Globus pallidus (tissue), 1 donor: ENCODE results near the gene MRPL1.
"Not testable (repeated sequence)": the region's sequence is repeated elsewhere in the genome, so short reads cannot be mapped to it uniquely, and the experiment has no call there.

Source experiments
- DNase-seq: peaks from one replicate; pipeline ENCODE4 v3.0.0-alpha.2; 2015; ENCODE audit warnings: low spot score

MRPL1 gene

GRCh38 chr4:77849278-77849965 lies 13.2 kb upstream of the MRPL1 start:
- DNase-seq = no peak

GRCh38 chr4:77852892-77853495 lies 9.6 kb upstream of the MRPL1 start:
- no peak for DNase-seq

GRCh38 chr4:77854431-77855111 lies 8.1 kb upstream of the MRPL1 start:
- DNase-seq = no peak

GRCh38 chr4:77856152-77856551 lies 6.5 kb upstream of the MRPL1 start:
- no peak for DNase-seq

GRCh38 chr4:77859256-77859655 lies 3.4 kb upstream of the MRPL1 start:
- DNase-seq = no peak

- DNase-seq = peak; percentile 10
These were observed 1.1 kb upstream of the MRPL1 start for GRCh38 chr4:77861495-77861894.

- DNase-seq = not testable (repeated sequence)
These were observed 711 bp downstream of the MRPL1 start for GRCh38 chr4:77863341-77863740.

- no peak for DNase-seq
These were observed 2.6 kb downstream of the MRPL1 start for GRCh38 chr4:77865259-77865658.

- DNase-seq = no peak
These were observed 10.3 kb downstream of the MRPL1 start for GRCh38 chr4:77872723-77873445.

- no peak for DNase-seq
These were observed 14.5 kb downstream of the MRPL1 start for GRCh38 chr4:77877167-77877566.

GRCh38 chr4:77877771-77878565 lies 15.3 kb downstream of the MRPL1 start:
- no peak for DNase-seq

- no peak for DNase-seq
These were observed 18.2 kb downstream of the MRPL1 start for GRCh38 chr4:77880784-77881183.

GRCh38 chr4:77881460-77882295 lies 19.0 kb downstream of the MRPL1 start:
- no peak for DNase-seq

- DNase-seq = no peak
These were observed 30.8 kb downstream of the MRPL1 start for GRCh38 chr4:77893451-77893850.

GRCh38 chr4:77899607-77900006 lies 37.0 kb downstream of the MRPL1 start:
- no peak for DNase-seq

- no peak for DNase-seq
These were observed 40.6 kb downstream of the MRPL1 start for GRCh38 chr4:77903186-77903585.

GRCh38 chr4:77905651-77906263 lies 43.1 kb downstream of the MRPL1 start:
- DNase-seq = no peak

- DNase-seq = no peak
These were observed 48.0 kb downstream of the MRPL1 start for GRCh38 chr4:77910676-77911075.

- DNase-seq = no peak
These were observed 48.5 kb downstream of the MRPL1 start for GRCh38 chr4:77911091-77911490.

- no peak for DNase-seq
These were observed 49.3 kb downstream of the MRPL1 start for GRCh38 chr4:77911842-77912450.
